Right ventricle myocardium superior (tissue), 1 donor: Measurements from ENCODE around the gene TOX4. TPM values are rescaled to one million over a fixed set of nuclear protein-coding genes. Genes with fewer than 3 reads are reported as not detected.
A peak's percentile ranks its signal among the peaks of the same experiment; 100 is the strongest.
"Not testable (repeated sequence)": the region's sequence is repeated elsewhere in the genome, so short reads cannot be mapped to it uniquely, and the experiment has no call there.

Source experiments
- ATAC-seq: fragments of 200-7000 bp; cut with Tn5 transposase; one replicate; pipeline ENCODE4 v1.9.1; 2020; ENCODE audit warnings: mild to moderate bottlenecking; ENCODE audit not compliant: poor library complexity
- DNase-seq: peaks from one replicate; pipeline ENCODE4 v3.0.0-alpha.2; 2020
- intact Hi-C: fragments of 100-400 bp; cut with DNase I; formaldehyde crosslinking; loops from one replicate; pipeline ENCODE4 v1.11.2; 2022
- total RNA-seq: library from RNA; stranded (reverse); fragmentation: NEBNext Ultra II Directional; extraction: Animal tissue kit (Norgen Biotek cat#: 25700); gene quantifications from one replicate; pipeline ENCODE4 v1.2.1, GENCODE V29; 2021
- donor health status: DM: no; HTN: yes; CAD: no; lungs with severe emphysema.

TOX4 gene
- total RNA-seq, 1 donor from 2014 or later = 78.1 TPM

GRCh38 chr14:21527318-21527679 is 50.3 kb downstream of the TOX4 start:
- DNase-seq (no peak), ATAC-seq (no peak)
- intact Hi-C loops = no loop called here

DNA sequence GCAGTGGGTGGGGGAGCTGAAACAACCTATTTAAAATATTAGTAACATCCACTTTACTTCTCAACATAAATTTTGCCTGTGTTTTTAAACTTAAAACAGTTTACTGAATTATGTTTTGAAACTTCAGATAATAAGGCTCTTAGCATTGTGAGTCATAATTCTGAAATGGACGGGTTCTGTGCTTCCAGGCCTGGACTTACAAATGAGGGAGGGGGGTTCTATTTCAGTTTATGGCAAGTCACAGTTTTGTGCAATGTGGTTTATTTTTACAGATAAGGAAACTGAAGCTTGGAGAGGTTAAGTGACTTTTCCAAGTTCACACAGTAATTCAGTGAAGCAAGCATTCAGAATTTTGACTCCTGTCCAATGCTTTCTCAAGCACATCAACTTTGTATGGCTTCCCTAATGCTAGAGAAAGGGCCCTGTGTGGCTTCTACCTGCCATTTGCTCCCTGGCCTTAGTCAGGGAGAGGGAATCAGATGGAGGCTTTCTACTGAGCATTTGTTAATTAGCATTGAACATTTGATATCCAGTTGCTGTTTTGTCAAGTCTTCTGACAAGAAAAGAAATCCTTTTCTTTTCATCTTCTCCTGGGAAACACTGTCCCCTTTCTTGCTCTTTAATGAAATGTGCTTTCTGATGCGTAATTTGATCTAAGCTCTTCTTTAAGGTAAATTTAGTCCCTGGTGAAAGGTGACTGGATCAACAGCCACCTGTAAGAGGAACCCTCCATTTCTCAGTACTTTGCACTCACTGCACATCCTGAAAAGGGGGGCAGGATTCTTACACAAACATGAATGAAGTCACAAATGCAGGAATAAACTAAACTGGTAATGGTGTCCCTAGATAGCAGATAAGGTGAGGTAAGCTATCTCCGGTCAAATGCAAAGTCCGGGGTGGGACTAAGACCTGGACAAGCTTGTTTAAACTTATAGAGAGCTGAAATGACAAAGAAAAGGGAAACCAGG is 51.7 kb downstream of the TOX4 start:
- intact Hi-C loops = no loop called here
- DNase-seq (no peak), ATAC-seq (no peak)

DNA sequence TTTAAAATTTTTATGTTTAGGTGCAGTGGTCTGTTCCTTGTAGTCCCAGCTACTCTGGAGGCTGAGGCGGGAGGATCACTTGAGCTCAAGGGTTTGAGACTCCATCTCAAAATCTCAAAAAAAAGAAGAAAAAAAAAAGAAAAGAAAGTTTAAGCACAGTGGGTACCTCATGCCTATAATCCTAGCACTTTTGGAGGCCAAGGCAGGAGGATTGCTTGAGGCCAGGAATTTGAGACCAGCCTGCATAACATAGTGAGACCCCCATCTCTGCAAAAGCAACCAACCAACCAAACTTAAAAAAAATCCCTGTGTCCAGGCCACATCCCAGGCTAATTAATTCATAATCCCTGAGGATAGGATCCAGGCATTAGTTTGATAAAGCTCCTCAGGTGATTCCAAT is 52.5 kb downstream of the TOX4 start:
- intact Hi-C loops = no loop called here
- ATAC-seq = no peak
- DNase-seq = no peak

GRCh38 chr14:21533294-21533693 is 56.3 kb downstream of the TOX4 start:
- DNase-seq = no peak
- intact Hi-C loops = no loop called here
- no peak for ATAC-seq

GRCh38 chr14:21534576-21534975 is 57.6 kb downstream of the TOX4 start:
- ATAC-seq = no peak
- DNase-seq = no peak
- intact Hi-C loops = no loop called here

DNA sequence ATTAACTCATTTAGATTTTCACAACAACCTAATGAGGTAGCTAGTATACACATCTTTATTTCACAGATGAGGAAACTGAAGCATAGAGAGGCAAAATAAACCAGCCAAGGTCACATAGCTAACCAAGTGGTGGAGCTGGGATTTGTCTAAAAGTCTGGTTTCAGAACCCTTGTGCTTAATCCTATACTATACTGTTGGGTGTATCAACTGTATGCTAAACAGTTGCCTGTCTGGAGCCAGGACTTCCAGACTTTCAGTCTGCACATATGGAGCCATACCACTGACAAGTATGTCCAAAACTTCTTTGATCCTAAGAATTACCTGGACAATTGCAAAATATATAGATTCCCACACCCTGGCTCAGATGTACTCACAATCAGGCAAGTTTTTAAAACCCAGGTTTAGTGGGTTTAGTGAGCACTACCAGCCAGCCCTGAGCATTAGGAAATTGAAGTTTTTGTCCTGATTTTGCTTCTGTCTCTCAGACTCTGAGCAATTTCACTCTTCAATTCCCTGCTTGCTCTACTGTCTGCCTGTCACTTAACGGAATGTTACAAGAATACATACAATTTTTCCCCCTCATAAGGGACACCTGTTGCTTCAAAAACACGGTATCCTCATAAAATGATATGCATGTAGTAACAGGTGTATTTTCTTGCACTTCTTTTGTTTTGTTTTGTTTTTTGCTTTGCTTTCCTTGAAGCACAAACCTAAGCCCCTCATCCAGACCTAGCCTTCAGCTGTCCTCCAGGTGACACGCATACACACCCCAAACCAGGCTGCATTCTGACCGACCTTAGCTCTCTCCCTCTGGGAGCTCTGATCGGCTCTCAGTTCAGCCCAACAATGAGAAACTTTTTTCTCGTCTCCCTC is 58.8 kb downstream of the TOX4 start:
- intact Hi-C loops = no loop called here
- ATAC-seq (no peak), DNase-seq (no peak)

DNA sequence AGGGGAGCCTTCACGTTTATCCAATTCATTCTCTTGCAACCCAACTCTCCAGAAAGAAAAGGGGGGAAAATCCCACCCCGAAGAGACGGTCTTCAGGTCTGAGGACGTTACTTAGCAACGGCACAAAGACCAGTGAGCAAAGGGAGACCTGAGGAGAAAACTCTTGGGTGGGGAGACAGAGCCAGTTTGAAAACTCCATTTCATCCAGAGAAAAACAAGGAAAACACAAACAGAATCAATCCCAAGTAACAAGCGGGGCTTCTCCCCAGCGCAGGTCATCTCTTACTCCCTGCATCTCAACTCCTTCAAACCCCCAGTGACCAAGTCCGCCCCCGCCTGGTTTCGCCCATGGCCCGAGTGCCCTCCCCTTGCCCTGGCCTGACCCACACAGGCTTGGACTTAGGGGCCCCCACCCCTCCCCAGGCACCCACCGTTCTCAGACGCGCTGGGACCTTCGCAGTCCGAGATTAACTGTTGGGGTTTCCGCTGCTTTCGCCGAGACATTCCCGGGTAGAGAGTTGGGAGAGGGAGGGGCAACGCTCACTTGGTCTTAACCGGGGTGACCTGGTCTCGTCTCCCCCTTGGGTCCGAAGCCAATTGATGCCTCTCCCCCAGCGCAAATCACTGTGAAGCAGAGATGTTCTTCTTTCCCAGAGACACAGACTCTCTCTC is 59.6 kb downstream of the TOX4 start:
- intact Hi-C loops = no loop called here
- peak; percentile 15 for ATAC-seq
- no peak for DNase-seq

DNA sequence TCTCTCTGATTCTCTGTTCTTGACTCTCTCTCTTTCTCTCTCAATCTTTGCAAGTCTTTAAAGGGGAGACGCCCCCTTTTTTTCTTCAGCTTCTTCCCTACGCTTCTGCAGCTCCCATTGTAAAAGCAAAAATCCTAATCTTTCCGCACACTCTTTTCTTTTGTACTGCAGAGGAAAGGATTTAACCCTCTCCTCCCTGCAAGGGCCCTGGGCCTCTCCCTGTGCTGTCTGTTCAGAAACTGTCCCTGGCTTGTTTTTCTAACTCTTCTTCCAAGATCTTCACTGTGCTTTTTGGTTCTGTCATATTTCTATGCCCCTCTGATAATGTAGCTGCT is 60.1 kb downstream of the TOX4 start:
- ATAC-seq (no peak), DNase-seq (no peak)
- intact Hi-C loops = no loop called here

DNA sequence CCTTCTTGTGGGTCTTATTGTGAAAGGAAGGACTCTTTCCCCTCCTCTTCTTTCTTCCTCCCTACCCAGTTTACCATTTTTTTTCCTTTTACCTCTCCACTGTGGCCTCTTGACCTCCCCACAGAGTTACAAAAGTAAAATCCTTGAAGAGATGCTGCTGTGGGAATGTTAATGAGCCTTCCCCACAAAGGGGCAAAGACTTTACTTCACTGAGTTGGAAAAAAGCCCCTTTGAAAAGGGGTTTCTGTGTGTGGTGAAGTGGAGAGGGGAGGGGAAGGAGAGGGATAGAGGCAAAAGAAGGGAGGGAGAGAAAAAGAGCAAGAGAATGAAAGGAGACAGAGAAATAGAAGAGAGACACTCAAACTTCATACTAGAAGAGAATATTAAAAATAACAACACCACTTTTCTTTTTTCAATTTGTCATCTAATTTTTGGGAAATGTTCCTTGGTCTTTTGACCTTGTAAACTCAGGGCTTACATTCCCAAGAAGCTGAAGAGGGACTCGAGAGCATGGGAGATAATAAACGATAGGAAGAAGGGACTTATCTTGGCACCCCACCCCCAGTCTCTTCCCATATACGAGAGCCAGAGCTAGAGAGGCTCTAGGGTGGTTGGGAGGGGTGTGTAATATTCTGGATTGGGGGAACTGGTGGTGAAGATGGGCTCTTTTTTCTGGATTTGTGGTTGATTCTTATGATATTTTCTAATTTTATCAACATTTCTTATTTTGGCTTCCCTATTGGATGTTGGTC is 62.4 kb downstream of the TOX4 start:
- DNase-seq (no peak), ATAC-seq (no peak)
- intact Hi-C loops = no loop called here

GRCh38 chr14:21541413-21542074 is 64.5 kb downstream of the TOX4 start:
- intact Hi-C loops = no loop called here
- ATAC-seq = no peak
- DNase-seq = no peak

DNA sequence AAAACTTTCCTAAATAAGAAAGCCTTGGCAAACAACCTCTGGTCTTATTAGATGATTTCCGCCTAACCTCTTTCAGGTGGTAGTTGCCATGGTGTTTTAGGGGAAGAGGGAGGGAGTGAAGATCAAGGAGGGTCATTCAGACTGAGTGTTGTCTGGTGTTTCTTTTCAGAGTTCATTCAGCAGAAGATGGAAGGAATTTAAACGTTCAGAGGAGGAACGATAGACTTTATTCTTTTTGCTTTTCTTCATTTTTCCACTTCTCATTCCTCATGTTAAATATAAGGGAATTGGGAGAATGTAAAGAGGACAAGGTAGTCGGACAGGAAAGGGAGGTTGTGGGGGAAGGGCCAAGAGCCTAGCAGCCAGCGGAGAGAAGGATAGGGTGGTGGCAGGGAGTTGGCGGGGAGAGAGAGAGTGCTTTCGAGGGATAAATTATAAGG is 66.5 kb downstream of the TOX4 start:
- no peak for DNase-seq
- intact Hi-C loops = no loop called here
- ATAC-seq = no peak

- ATAC-seq = no peak
- DNase-seq = no peak
- intact Hi-C loops = no loop called here
Observed at GRCh38 chr14:21543963-21544362, 67.0 kb downstream of the TOX4 start.

GRCh38 chr14:21544588-21544987 is 67.6 kb downstream of the TOX4 start:
- DNase-seq, intact Hi-C loops, ATAC-seq: not testable (repeated sequence)

Other genes starting within 250 kb of the TOX4 start
- 238 TPM for gene HNRNPC, start 207.8 kb upstream of the TOX4 start, total RNA-seq
- 0.27 TPM for gene RPGRIP1, start 197.1 kb upstream of the TOX4 start, total RNA-seq
- 24.0 TPM for gene SUPT16H, start 93.2 kb upstream of the TOX4 start, total RNA-seq
- 25.5 TPM for gene CHD8, start 21.1 kb upstream of the TOX4 start, total RNA-seq
- gene RAB2B, start 236 bp upstream of the TOX4 start, total RNA-seq = 16.9 TPM
- gene METTL3, start 34.1 kb downstream of the TOX4 start, total RNA-seq = 24.3 TPM
- 3.1 TPM for gene SALL2, start 49.2 kb downstream of the TOX4 start, total RNA-seq
- not detected for gene OR10G3, start 102.9 kb downstream of the TOX4 start, total RNA-seq
- gene OR10G2, start 157.7 kb downstream of the TOX4 start, total RNA-seq = not detected
- gene OR4E2, start 176.6 kb downstream of the TOX4 start, total RNA-seq = not detected
- gene OR4E1, start 196.6 kb downstream of the TOX4 start, total RNA-seq = not detected